HG03196 (cell line): ENCODE results near the gene NCOA1.

Experiments
- ATAC-seq: cut with Tn5 transposase; IDR thresholded peaks from one replicate; pipeline ENCODE4 v1.9.1; 2021; ENCODE audit not compliant: unreplicated experiment

The NCOA1 gene

DNA sequence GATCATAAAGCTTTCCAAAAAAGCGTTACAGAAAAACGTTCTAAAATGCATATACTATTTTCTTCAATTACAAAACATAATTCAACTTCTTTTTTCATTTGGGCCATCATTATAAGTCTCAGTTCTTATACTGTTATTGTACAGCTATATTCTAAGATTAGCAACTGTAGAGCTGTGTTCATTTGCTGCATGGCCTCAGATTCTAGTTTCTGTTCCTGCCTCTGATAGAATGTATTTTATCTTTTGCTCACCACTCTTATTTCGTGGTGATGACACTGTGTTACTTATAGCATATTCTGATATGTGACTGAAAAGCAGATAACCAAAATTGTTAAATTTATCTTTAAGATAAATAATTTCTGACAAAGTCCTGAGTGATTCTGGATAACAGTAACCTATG lies 234.9 kb downstream of the NCOA1 start:
- ATAC-seq, result no peak

DNA sequence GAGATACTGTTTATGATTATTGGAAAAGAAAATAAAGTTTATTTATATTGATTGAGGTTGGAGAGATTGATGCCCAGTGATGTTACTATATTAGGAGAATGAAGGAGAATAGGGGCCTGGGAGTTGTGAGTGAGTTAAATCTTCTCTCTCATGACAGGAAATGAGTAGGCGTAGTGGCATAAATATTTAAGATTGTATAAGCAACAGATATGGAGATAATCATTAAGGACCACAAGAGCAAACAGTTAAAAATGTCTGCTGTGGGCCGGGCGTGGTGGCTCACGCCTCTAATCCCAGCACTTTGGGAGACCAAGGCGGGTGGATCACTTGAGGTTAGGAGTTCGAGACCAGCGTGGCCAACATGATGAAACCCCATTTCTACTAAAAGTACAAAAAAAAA lies 239.4 kb downstream of the NCOA1 start:
- ATAC-seq, result no peak

DNA sequence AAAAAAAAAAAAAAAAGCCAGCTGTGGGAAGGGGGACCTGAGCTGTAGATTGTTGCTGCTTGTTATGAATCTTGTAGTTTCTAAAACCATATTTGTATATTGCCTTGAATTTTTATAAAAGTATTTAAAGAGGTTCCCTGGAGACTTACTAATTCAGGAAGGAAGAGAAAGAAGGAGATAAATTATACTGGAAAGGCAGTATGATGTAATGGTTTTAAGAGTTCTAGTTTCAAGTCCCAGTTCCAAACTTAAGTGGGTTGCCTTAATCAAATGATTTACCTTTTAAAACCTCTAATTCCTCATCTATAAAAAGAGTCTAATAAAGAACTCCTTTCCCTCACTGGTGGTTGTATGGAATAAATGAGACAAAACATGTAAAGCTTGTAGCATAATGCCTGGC lies 240.0 kb downstream of the NCOA1 start:
- no peak for ATAC-seq

DNA sequence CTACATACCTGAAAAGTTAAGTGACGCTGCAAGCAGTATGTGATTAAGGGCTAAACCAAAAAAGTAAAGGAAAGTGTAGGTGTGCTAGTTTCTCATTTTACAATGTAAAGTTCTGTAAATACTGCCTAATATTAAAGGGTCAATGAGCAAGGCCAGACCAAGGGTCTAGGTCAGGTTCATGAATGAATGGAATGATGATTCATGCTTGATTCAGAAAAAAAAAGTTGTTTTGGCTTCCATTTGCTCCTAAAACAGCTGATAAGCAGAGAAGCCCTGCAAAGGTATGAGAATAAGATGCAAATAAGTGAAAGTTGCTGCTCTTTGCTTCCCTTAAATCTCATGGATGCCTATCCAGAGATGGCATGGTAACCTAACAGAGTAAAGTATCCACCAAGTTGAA lies 240.9 kb downstream of the NCOA1 start:
- ATAC-seq, result no peak

DNA sequence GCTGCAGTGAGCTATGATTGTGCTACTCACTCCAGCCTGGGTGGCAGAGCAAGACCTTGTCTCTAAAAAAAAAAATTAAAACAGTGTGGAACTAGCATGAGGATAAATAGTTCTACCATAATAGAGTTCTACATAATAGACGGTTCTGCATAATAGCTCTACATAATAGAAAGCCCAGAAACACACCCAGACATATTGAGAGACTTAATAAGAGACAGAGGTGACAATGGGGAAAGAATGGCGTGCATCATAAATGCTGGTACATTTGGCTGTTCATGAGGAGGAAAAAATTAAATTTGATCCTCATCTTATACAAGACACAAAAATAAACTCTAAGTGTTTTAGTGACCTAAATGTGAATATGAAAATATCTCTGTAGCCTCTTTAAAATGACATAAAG lies 243.7 kb downstream of the NCOA1 start:
- ATAC-seq, result no peak

DNA sequence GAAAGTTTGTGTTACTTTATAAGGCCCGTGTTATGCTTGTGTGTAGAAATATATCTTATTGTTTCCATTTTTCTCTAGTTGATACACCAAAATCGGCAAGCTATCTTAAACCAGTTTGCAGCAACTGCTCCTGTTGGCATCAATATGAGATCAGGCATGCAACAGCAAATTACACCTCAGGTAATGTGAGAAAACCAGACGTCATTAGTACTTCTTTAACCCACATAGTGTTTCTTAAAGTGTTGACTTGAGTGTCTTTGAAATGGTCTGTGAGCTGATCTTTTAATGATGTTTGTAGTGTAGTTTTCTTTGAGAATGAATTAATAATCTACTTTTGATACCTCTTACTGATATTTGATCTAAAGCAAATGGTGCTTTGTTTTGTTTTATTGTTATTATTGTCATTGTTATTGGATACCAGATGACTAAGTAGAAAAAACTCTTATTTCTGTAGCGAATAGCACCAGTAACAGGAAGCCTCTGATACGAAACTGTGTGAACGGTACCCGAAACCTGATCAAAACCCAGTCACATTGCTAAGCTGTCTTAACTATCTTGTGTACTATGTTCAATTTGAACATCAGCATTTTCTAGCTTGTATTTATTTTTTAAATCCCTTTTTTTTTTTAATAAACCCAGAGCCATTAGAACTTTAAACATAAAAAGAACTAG lies 248.4 kb downstream of the NCOA1 start:
- no peak for ATAC-seq

DNA sequence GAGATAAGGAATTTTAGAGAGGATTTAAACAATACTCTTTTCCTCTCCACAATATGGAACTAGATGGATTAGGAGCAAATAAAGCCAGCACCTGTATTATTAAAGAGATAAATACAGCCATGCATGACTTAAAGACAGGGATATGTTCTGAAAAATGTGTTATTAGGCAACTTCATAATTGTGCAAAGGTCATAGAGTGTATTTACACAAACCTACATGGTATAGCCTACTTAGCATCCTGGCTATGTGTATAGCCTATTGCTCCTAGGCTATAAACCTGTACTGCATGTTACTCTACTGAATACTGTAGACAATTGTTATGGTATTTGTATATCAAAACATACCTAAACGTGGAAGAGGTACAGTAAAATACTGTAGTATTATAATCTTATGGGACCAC lies 249.1 kb downstream of the NCOA1 start:
- no peak for ATAC-seq

DNA sequence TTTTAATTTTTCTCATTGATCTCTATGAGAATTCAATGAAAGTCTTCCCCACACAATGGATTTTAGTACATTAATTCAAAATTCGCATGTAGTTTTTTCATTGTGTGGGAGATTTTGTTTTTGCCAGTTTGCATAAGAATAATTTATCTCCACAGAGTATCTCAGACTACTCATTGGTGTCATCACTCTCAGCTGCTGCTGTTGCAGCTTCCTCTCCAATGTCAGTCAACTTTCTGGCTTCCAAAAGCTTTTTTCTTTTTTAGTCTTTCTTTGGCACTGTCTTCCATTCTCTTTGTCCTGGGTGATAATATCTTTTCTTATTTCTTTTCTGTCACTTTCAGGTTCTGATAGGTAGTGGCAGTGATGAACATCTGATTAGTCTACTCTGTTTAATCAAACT lies 251.7 kb downstream of the NCOA1 start:
- ATAC-seq, result no peak

DNA sequence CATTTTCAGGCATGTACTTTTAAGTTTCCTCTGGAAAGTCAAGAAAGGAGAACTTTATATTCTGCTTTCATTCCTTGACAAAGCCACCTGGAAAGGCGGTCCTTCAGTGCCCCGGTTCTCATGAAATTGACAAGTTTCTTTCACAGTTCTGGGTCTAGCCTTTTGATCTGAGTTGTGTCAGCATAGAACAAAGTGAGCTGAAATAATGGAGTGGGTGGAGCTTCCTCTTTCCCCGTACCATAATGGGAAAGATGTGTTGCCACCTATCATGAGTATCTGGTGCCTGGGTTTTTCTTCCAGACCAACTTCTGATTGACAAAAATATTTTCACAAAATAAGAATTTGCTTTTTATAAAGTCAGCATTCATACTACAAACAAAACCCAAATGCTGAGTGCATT lies 252.9 kb downstream of the NCOA1 start:
- ATAC-seq, result no peak

DNA sequence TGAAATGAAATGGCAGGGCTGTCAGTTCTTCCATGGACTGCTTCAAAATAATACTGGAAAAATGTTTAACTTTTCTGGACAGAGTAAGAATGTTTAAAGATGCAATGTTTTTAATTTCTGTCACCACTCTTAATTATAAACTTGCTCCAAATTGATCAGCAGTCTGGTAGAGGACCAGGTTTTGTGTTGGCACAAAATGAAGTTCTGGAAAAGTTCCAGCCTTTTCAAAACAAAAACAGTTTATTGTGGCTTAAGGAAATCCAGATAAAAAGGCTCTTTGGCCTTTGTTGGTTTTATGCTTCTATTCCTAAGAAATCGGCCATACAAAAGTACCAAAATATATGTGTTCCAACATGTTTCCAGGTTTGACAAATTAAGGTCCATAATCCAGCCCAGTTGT lies 253.3 kb downstream of the NCOA1 start:
- ATAC-seq, result no peak

DNA sequence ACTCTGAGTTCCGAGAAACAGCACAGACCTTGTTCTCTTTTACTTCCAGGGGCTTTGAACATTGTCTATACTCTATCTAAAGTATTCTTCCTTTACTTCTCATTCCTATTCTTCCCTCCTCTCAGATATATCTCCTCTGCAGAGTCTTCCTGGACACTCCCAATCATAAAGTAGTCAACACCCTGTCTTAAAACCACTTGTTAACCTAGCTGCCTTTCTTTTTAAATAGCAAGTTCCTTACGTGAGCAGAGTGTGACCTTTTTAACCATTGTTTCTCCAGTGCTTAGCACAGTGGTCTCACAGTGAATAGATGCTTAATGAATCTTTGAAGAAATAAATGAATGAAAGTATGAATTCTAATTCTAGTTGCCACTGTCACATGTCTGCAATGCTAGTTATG lies 254.8 kb downstream of the NCOA1 start:
- ATAC-seq, result no peak

DNA sequence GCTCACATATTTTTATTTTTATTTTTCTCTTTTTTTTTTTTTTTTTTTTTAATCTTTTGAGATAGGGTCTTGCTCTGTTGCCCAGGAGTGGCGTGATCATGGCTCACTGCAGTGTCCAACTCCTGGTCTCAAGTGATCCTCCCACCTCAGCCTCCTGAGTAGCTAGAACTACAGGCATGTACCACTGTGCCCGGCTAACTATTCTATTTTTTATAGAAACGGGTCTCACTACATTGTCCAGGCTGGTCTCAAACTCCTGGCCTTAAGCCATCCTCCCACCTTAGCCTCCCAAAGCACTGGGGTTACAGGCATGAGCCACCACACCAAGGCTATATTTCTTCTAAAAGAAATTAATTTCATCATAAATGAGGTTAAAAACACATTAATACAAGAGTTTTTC lies 256.2 kb downstream of the NCOA1 start:
- no peak for ATAC-seq

DNA sequence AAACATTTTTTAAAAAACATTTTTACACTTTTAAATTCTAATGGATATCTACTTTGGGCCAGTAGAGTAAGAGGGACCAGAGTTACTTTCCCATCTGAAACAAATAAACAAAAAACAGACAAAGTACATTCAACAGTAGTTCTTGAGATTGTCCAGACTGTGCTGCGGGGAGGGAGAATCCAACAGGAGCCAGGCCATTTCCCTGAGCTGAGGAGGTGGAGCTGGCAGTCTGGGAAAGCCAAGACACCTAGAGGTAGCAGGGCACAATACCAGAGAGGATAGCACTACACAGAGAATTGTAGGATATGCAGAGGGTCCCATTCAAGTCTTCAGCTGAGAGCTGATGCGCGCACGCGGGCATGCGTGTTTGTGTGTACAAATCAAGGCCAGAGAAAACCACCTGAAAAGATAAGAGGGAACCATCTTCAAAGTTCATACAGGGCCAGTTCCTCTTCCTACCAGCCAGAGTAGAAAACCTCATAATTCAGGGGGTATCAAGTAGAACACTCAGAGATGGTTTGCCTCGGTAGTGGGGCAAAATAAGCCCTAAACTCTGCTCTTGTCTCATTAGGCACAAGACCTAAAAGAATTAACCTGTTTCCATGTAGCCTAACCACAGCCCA lies 258.1 kb downstream of the NCOA1 start:
- ATAC-seq, result no peak

DNA sequence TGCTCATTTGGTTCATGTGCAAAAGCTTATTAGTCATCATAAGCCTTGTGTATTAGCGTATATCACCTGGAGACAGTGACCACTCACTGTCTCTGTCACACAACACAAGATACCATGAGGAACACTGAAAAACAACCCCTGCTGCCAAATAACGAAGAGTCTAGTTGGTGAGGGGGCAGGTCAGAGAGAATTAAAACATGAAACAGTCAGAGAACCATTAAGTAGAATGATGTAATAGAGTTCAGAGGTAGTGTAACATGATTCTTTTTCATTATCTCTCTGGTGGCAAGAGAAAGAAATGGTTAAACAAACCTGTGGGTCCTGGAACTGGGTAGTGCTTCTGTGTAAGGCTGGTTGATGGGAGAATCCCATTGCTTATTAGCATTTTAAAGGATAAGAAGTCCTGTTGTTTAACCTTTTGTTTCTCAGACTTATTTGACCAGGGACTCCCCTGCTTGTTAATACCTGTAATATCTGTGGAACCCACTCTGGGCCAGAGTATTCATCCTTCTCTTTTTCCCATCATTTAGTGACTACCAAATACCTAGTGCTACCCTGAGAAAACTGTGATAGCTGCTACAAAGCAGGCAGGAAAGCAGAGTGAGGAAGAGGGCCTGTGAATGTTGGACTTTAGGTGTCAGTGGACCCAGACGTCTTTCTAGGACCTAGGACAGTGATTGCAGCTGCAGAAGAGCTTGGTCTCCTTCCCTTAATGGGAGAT lies 264.1 kb downstream of the NCOA1 start:
- no peak for ATAC-seq

DNA sequence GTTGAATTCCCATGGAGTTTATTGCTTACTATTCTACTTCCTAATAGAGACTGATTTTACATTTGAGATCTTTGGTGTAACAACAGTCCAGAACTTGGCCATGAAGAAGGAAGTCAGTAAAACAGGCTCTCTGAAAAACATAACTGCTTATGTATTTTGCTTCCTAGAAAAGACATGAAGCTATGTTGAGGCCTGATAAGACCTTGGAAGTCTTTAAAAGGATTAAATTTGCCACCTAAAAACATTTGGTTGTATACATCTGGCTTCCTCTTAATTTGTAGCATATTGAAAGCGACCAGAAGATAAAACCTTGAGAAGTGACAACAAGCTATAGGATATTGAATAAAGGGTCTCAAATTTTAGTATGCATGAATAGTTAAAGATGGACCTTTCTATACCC lies 265.7 kb downstream of the NCOA1 start:
- no peak for ATAC-seq

DNA sequence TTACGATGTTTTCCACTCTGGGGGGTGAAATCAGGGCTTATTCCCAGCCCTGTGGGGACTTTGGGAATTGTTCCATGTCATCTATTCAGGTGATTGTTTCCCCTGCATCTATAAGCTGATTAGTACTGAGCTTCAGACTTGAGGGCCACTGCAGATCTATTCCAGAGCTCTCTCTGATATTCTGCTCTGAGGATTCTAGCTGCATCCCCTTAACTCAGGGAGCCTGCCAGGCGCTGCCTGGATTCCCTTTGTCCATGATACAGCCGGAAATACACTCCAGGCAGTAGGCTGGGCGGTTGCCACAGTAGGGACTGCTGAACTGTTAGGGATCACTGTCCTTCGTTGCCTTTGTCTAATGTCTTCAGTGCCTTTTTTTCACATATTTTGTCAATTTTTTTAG lies 270.8 kb downstream of the NCOA1 start:
- ATAC-seq, result no peak

DNA sequence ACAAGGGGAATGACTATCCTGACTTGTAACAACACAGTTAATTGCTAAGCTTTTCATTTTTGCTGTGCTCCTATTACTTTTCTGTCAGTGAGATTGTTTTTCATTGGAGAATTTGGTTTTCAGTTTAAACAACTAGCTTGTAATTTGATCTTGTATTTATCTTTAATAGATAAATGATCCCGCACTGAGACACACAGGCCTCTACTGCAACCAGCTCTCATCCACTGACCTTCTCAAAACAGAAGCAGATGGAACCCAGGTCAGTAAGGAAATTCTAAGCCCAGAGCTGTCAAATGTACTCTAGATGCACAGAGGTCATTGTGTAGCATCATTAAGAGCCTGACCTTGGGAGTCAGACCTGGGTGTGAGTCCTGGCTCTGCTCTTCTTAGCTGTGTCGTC lies 271.5 kb downstream of the NCOA1 start:
- ATAC-seq, result no peak

DNA sequence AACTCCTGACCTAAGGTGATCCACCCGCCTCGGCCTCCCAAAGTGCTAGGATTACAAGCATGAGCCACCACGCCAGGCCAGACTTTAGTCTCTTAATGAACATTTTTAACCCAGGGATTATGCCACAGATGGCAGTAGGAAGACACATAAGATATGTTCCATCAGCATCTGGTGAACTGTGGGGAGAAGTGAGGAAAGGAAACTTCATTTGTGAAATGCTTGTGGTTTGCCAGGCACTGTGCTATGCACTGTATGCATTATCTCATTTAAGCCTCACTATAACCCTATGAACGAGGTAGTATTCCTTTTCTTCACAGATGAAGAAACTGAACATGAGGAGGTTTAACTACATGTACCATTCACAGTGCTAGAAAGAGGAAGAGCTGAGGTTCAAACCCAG lies 272.8 kb downstream of the NCOA1 start:
- no peak for ATAC-seq

DNA sequence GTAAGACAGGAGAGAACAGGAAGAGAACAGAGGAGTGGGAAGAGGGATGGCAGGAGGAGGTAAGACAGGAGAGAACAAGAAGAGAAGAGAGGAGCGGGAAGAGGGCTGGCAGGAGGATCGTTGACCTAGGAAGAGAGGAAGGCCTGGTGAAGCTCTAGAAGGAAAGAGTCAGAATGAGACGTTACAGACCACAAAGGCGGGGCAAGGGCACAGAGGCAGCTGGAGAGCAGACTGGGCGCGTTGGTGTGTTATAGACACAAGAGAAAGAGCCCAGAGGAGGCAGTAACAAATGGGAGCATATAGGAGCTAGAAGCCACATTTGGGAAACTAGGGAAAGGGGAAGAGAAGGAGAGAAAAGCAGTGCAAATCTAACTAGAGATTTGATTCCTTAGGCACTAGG lies 275.6 kb downstream of the NCOA1 start:
- no peak for ATAC-seq

DNA sequence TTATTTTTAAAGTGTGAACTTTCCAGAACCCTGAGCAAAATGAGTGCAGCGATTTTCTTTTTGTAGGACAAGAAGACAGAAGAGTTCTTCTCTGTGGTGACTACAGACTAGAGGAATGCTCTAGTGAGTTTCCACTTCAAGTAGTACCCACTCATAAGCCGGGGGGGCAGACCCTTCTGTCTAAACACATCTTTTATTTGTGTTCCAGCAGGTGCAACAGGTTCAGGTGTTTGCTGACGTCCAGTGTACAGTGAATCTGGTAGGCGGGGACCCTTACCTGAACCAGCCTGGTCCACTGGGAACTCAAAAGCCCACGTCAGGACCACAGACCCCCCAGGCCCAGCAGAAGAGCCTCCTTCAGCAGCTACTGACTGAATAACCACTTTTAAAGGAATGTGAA lies 277.0 kb downstream of the NCOA1 start:
- ATAC-seq, result no peak

DNA sequence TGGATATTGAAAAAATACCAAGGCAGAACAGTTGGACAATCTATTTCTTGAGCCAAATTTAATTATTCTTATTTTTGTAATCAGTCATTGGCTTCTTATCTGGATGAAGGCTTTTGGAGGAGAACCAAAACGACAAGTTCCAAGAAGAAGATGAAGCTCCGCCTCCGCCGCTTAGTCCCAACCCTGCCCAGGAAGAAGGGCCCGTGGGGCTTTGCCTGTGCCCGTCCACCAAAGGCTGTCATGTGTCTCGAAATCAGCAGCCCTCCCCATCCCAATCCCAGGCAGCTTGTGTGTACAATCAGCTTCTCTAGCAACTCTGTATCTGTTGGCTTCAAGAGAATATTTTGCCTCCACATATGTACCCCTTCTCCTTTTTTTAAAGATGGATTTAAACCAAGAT lies 277.5 kb downstream of the NCOA1 start:
- ATAC-seq, result no peak

DNA sequence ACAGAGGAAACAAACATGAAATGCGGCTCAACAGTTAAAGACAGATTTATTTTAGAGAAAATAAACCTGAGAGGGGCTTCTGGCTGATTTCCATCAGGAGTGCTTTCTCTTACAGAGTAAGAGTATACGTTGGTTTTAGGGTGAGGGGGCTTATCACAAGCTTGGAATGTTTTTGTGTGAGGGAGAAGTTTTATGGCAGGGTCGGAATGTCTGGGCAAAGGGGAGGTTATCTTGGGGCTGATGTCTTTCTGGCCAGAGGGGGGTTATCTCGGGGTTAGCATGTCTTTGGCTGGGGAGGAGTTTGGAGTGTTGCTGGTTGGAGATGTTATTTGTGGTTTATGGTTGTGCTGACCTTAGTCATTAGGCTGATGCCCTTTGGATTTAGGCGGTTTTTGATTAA lies 280.0 kb downstream of the NCOA1 start:
- no peak for ATAC-seq
